Gastroesophageal sphincter (tissue), 4 donors: ENCODE data around the gene MYOM1. TPM values are rescaled to one million over a fixed set of nuclear protein-coding genes. Genes with fewer than 3 reads are reported as not detected.

ENCODE experiments used
- ATAC-seq: fragments of 150-250 bp; one replicate; pipeline ENCODE4 v1.9.1; 2016; ENCODE audit warnings: mild to moderate bottlenecking, moderate library complexity
- H3K27ac ChIP-seq, 4 donors: fragments of 200-600 bp; sonication (generic) in 3 of 4; 1 replicate in 3 of 4; 2 replicates in 1 of 4; pipeline ENCODE4 v1.5.1; 2016 to 2019
- H3K27me3 ChIP-seq: fragments of 200-600 bp; sonication (generic); one replicate; pipeline ENCODE4 v1.5.1; 2019
- H3K36me3 ChIP-seq, 2 donors: fragments of 200-600 bp; sonication (generic); one replicate each; pipeline ENCODE4 v1.5.1; 2019; ENCODE audit warnings: control low read depth in 1 of 2
- H3K4me1 ChIP-seq, 3 donors: fragments of 200-600 bp; sonication (generic); 1 replicate in 2 of 3; 2 replicates in 1 of 3; pipeline ENCODE4 v1.5.1; 2016 to 2019; ENCODE audit warnings: control low read depth in 2 of 3
- H3K4me3 ChIP-seq, 2 donors: fragments of 200-600 bp; sonication (generic); one replicate each; pipeline ENCODE4 v1.5.1; 2019; ENCODE audit warnings: mild to moderate bottlenecking in 1 of 2, moderate library complexity in 1 of 2
- H3K9me3 ChIP-seq, 3 donors: fragments of 200-600 bp; sonication (generic); one replicate each; pipeline ENCODE4 v1.5.1; 2017 to 2019; ENCODE audit warnings: control low read depth in 2 of 3
- CTCF ChIP-seq, 4 experiments: fragments of 200-600 bp in 2 of 4; fragments of 450-650 bp in 2 of 4; sonication (generic) in 1 of 4; IDR thresholded peaks; one replicate each; pipeline ENCODE4 v1.5.1; 2017 to 2019; ENCODE audit warnings: antibody characterized with exemption in 4 of 4, mild to moderate bottlenecking in 2 of 4, moderate library complexity in 2 of 4
- EP300 ChIP-seq: sonication (generic); formaldehyde crosslinking; IDR thresholded peaks from one replicate; pipeline ENCODE4 v1.6.1; 2017; ENCODE audit warnings: antibody characterized with exemption, mild to moderate bottlenecking
- POLR2A ChIP-seq, 2 donors: fragments of 450-650 bp; IDR thresholded peaks; one replicate each; pipeline ENCODE4 v1.6.1; 2017; ENCODE audit warnings: antibody characterized with exemption in 2 of 2, mild to moderate bottlenecking in 2 of 2, moderate library complexity in 1 of 2
- POLR2AphosphoS5 ChIP-seq: sonication (generic); formaldehyde crosslinking; IDR thresholded peaks from one replicate; pipeline ENCODE4 v1.6.1; 2017; ENCODE audit warnings: antibody characterized with exemption
- WGBS, 2 donors: methylation state at CpG; one replicate each; pipeline ENCODE4 v1.1.5; 2018; ENCODE audit warnings: low coverage in 1 of 2; 5-methylcytosine and 5-hydroxymethylcytosine counted together
- total RNA-seq, 4 donors: library from RNA; depleted of rRNA; stranded (reverse); fragments of >200 nt; gene quantifications; one replicate each; pipeline ENCODE4 v1.1.0, GENCODE V29; 2016

The MYOM1 gene
- total RNA-seq, 4 donors from 2014 or later: 14.8 to 37.6 (median 24.6) TPM

- H3K4me1 ChIP-seq: peaks cover 0 to 16% (median 6%) of the 10 kb centered on the region in 3 donors
Measured at GRCh38 chr18:3062798-3063680, 156.7 kb downstream of the MYOM1 start.

GRCh38 chr18:3061581-3062312 lies 158.0 kb downstream of the MYOM1 start:
- peak overlapping the region in 3 of 4 donors; percentile 3 to 18 (median 17) for H3K27ac ChIP-seq
- 58 to 66% methylated on average over 5 to 9 of the region's 11 CpGs for WGBS, 2 donors
- peaks cover 0 to 16% (median 6%) of the 10 kb centered on the region in 3 donors for H3K4me1 ChIP-seq
- no peaks in the 10 kb centered on the region for H3K9me3 ChIP-seq
- no peak for ATAC-seq
- no peak for TF ChIP-seq EP300
- no peak for TF ChIP-seq POLR2AphosphoS5
- TF ChIP-seq CTCF (IDR thresholded peaks at IDR 0.05): no peak
- no peak for TF ChIP-seq POLR2A (IDR thresholded peaks at IDR 0.05)
- H3K27me3 ChIP-seq: no peaks in the 10 kb centered on the region
- peaks cover 0 to 16% of the 10 kb centered on the region in 2 donors for H3K36me3 ChIP-seq
- H3K4me3 ChIP-seq: no peak overlapping the region

More at GRCh38 chr18:3062798-3063680, 156.7 kb downstream of the MYOM1 start:
- 26 to 30% methylated on average over 13 to 14 of the region's 16 CpGs for WGBS, 2 donors
- Histone ChIP-seq H3K36me3 (peaks cover 0 to 27% of the 10 kb centered on the region in 2 donors), H3K4me3 (peak overlapping the region; percentile 13 to 17), H3K27me3 (no peaks in the 10 kb centered on the region), H3K27ac (peak overlapping the region in 2 of 4 donors; percentile 3 to 7), H3K9me3 (no peaks in the 10 kb centered on the region)
- TF ChIP-seq POLR2AphosphoS5 (no peak), CTCF (IDR thresholded peaks at IDR 0.05) (peak; percentile 58 to 80 (median 73))
- ATAC-seq: peak; percentile 45

DNA sequence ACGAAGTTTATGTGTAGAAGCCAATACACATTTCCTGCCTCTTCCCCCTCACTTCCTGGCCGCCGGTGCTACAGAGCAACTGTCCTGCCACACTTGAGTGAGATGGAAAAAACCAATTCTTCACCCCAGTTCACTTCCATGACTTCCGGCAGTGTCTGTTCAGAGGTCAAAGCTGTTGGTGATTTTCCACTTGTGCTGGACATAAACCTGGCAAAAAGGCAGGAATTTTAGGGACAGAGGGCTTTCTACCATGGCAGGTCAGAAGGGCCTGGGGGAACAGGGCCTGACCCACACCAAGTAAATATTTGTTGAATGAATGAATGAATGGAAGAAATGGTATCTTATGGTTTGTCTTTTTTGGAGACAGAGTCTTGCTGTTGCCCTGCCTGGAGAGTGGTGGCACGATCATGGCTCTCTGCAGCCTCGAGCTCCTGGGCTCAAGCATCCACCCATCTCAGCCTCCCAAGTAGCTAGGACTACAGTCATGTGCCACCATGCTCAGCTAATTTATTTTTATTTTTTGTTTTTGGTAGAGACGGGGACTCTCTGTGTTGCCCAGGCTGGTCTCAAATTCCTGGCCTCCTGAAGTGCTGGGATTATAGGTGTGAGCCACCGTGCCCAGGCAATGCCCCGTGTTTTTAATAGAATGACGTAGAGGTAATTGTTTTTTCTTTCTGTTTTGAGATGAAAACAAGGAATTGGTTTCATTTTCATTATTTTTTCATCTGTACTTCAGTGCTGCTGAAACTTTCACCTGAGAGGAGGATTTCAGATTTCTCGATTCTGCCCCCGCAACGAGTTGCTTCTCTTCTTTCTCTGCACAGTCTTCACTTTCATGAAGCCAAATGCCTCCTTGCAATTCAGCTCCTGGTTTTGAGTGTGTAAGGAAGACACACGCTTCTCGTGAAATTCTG lies 158.8 kb downstream of the MYOM1 start:
- H3K4me1 ChIP-seq: peaks cover 0 to 16% (median 6%) of the 10 kb centered on the region in 3 donors
- no peaks in the 10 kb centered on the region for H3K9me3 ChIP-seq
- no peak overlapping the region for H3K4me3 ChIP-seq
- peak; percentile 43 for ATAC-seq
- TF ChIP-seq EP300 (no peak), POLR2A (IDR thresholded peaks at IDR 0.05) (no peak), POLR2AphosphoS5 (no peak), CTCF (IDR thresholded peaks at IDR 0.05) (no peak)
- 77 to 83% methylated on average over 7 to 13 of the region's 15 CpGs for WGBS, 2 donors
- no peaks in the 10 kb centered on the region for H3K27me3 ChIP-seq
- H3K36me3 ChIP-seq: peaks cover 0 to 8% of the 10 kb centered on the region in 2 donors
- H3K27ac ChIP-seq: peak overlapping the region in 3 of 4 donors; percentile 17 to 46 (median 22)

GRCh38 chr18:3059272-3059671 lies 160.5 kb downstream of the MYOM1 start:
- Histone ChIP-seq H3K4me3 (no peak overlapping the region), H3K27me3 (no peaks in the 10 kb centered on the region), H3K27ac (no peak overlapping the region), H3K36me3 (no peaks in the 10 kb centered on the region), H3K9me3 (no peaks in the 10 kb centered on the region), H3K4me1 (peaks cover 0 to 16% (median 6%) of the 10 kb centered on the region in 3 donors)
- no peak for ATAC-seq
- WGBS, 2 donors: 76 to 79% methylated on average over 3 of the region's 3 CpGs
- TF ChIP-seq CTCF (IDR thresholded peaks at IDR 0.05) (no peak), EP300 (no peak), POLR2A (IDR thresholded peaks at IDR 0.05) (no peak), POLR2AphosphoS5 (no peak)
